ENCODE measurements around the gene FES.
A peak's percentile ranks its signal among the peaks of the same experiment; 100 is the strongest.
"Not testable (repeated sequence)": the region's sequence is repeated elsewhere in the genome, so short reads cannot be mapped to it uniquely, and the experiment has no call there.

FES gene

GRCh38 chr15:90844696-90845095 lies 39.6 kb upstream of the FES start:
- no peaks in the 10 kb centered on the region for H3K9me3 ChIP-seq (ENCODE audit: insufficient read depth, low read length, severe bottlenecking)
- no peaks in the 10 kb centered on the region for H3K79me2 ChIP-seq (ENCODE audit: insufficient read depth, low read length)
- no peaks in the 10 kb centered on the region for H4K20me1 ChIP-seq (ENCODE audit: insufficient read depth, low read length)
- ATAC-seq (ENCODE audit: insufficient read depth, low read depth) (no peak), DNase-seq (no peak)
- H2AFZ ChIP-seq (ENCODE audit: low read depth, low read length): no peak overlapping the region
- TF ChIP-seq EZH2 (IDR thresholded peaks at IDR 0.05; ENCODE audit: borderline replicate concordance, low read depth, low read length, severe bottlenecking): no peak
- TF ChIP-seq, protein P1, sequence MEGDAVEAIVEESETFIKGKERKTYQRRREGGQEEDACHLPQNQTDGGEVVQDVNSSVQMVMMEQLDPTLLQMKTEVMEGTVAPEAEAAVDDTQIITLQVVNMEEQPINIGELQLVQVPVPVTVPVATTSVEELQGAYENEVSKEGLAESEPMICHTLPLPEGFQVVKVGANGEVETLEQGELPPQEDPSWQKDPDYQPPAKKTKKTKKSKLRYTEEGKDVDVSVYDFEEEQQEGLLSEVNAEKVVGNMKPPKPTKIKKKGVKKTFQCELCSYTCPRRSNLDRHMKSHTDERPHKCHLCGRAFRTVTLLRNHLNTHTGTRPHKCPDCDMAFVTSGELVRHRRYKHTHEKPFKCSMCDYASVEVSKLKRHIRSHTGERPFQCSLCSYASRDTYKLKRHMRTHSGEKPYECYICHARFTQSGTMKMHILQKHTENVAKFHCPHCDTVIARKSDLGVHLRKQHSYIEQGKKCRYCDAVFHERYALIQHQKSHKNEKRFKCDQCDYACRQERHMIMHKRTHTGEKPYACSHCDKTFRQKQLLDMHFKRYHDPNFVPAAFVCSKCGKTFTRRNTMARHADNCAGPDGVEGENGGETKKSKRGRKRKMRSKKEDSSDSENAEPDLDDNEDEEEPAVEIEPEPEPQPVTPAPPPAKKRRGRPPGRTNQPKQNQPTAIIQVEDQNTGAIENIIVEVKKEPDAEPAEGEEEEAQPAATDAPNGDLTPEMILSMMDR (IDR thresholded peaks at IDR 0.05; ENCODE audit: borderline replicate concordance, extremely low read depth, low read length, poor library complexity, severe bottlenecking): no peak
- no peaks in the 10 kb centered on the region for H3K27me3 ChIP-seq (ENCODE audit: insufficient read depth, low read length, poor library complexity)
- H3K4me3 ChIP-seq (ENCODE audit: low read depth in 1 of 2, low read length in 2 of 2): no peak overlapping the region
- no peak overlapping the region for H3K27ac ChIP-seq (ENCODE audit: low read length)
- no peak overlapping the region for H3K9ac ChIP-seq (ENCODE audit: low read depth, low read length)
- H3K4me1 ChIP-seq (ENCODE audit: insufficient read depth, low read length): no peaks in the 10 kb centered on the region
- no peaks in the 10 kb centered on the region for H3K36me3 ChIP-seq (ENCODE audit: insufficient read depth, low read length)
- no peak overlapping the region for H3K4me2 ChIP-seq (ENCODE audit: insufficient read depth, low read length)

- no peaks in the 10 kb centered on the region for H3K27me3 ChIP-seq (ENCODE audit: insufficient read depth, low read length, poor library complexity)
- no peak overlapping the region for H3K9ac ChIP-seq (ENCODE audit: low read depth, low read length)
- H4K20me1 ChIP-seq (ENCODE audit: insufficient read depth, low read length): no peaks in the 10 kb centered on the region
- no peak overlapping the region for H3K27ac ChIP-seq (ENCODE audit: low read length)
- no peaks in the 10 kb centered on the region for H3K4me1 ChIP-seq (ENCODE audit: insufficient read depth, low read length)
- H3K36me3 ChIP-seq (ENCODE audit: insufficient read depth, low read length): no peaks in the 10 kb centered on the region
- no peaks in the 10 kb centered on the region for H3K9me3 ChIP-seq (ENCODE audit: insufficient read depth, low read length, severe bottlenecking)
- no peaks in the 10 kb centered on the region for H3K79me2 ChIP-seq (ENCODE audit: insufficient read depth, low read length)
- ATAC-seq (ENCODE audit: insufficient read depth, low read depth) (no peak), DNase-seq (no peak)
- H2AFZ ChIP-seq (ENCODE audit: low read depth, low read length): no peak overlapping the region
- H3K4me2 ChIP-seq (ENCODE audit: insufficient read depth, low read length): no peak overlapping the region
- no peak for TF ChIP-seq EZH2 (IDR thresholded peaks at IDR 0.05; ENCODE audit: borderline replicate concordance, low read depth, low read length, severe bottlenecking)
- TF ChIP-seq, protein P1 (IDR thresholded peaks at IDR 0.05; ENCODE audit: borderline replicate concordance, extremely low read depth, low read length, poor library complexity, severe bottlenecking): no peak
- H3K4me3 ChIP-seq (ENCODE audit: low read depth in 1 of 2, low read length in 2 of 2): no peak overlapping the region
Measured at GRCh38 chr15:90845201-90845949, 38.9 kb upstream of the FES start.

GRCh38 chr15:90849424-90849823 lies 34.9 kb upstream of the FES start:
- not testable (repeated sequence) for DNase-seq; ATAC-seq (ENCODE audit: insufficient read depth, low read depth); H4K20me1 ChIP-seq (ENCODE audit: insufficient read depth, low read length); H3K4me3 ChIP-seq (ENCODE audit: low read depth in 1 of 2, low read length in 2 of 2); H3K4me2 ChIP-seq (ENCODE audit: insufficient read depth, low read length); H3K27ac ChIP-seq (ENCODE audit: low read length); H3K9me3 ChIP-seq (ENCODE audit: insufficient read depth, low read length, severe bottlenecking); H3K9ac ChIP-seq (ENCODE audit: low read depth, low read length); H3K79me2 ChIP-seq (ENCODE audit: insufficient read depth, low read length); H3K36me3 ChIP-seq (ENCODE audit: insufficient read depth, low read length); H2AFZ ChIP-seq (ENCODE audit: low read depth, low read length); H3K27me3 ChIP-seq (ENCODE audit: insufficient read depth, low read length, poor library complexity); H3K4me1 ChIP-seq (ENCODE audit: insufficient read depth, low read length)

GRCh38 chr15:90851114-90851513 lies 33.2 kb upstream of the FES start:
- Histone ChIP-seq H3K4me2 (ENCODE audit: insufficient read depth, low read length) (no peak overlapping the region), H2AFZ (ENCODE audit: low read depth, low read length) (no peak overlapping the region), H3K9ac (ENCODE audit: low read depth, low read length) (no peak overlapping the region), H3K9me3 (ENCODE audit: insufficient read depth, low read length, severe bottlenecking) (no peaks in the 10 kb centered on the region), H3K27me3 (ENCODE audit: insufficient read depth, low read length, poor library complexity) (no peaks in the 10 kb centered on the region), H3K27ac (ENCODE audit: low read length) (no peak overlapping the region), H4K20me1 (ENCODE audit: insufficient read depth, low read length) (no peaks in the 10 kb centered on the region), H3K79me2 (ENCODE audit: insufficient read depth, low read length) (no peaks in the 10 kb centered on the region), H3K4me3 (ENCODE audit: low read depth in 1 of 2, low read length in 2 of 2) (no peak overlapping the region), H3K36me3 (ENCODE audit: insufficient read depth, low read length) (no peaks in the 10 kb centered on the region), H3K4me1 (ENCODE audit: insufficient read depth, low read length) (no peaks in the 10 kb centered on the region)
- DNase-seq: no peak
- TF ChIP-seq, protein P1 (IDR thresholded peaks at IDR 0.05; ENCODE audit: borderline replicate concordance, extremely low read depth, low read length, poor library complexity, severe bottlenecking): no peak
- TF ChIP-seq EZH2 (IDR thresholded peaks at IDR 0.05; ENCODE audit: borderline replicate concordance, low read depth, low read length, severe bottlenecking): no peak
- ATAC-seq (ENCODE audit: insufficient read depth, low read depth): peak; percentile 35; the same call in 1 of the 3 replicates
